HUES64 (cell line): Measurements from ENCODE around the gene RTP4.
"Not testable (repeated sequence)": the region's sequence is repeated elsewhere in the genome, so short reads cannot be mapped to it uniquely, and the experiment has no call there.

ENCODE experiments used
- H3K27ac ChIP-seq: 2 replicates; pipeline ENCODE4 v1.7.0; 2013; ENCODE audit warnings: low read depth, low read length, inconsistent platforms
- H3K27me3 ChIP-seq: 2 replicates; pipeline ENCODE4 v1.6.1; 2013; ENCODE audit warnings: mild to moderate bottlenecking, low read length; ENCODE audit not compliant: insufficient read depth
- H3K36me3 ChIP-seq: 2 replicates; pipeline ENCODE4 v1.6.1; 2013; ENCODE audit warnings: mild to moderate bottlenecking, low read length; ENCODE audit not compliant: insufficient read depth
- H3K4me1 ChIP-seq: 2 replicates; pipeline ENCODE4 v1.6.1; 2013; ENCODE audit warnings: mild to moderate bottlenecking, low read length, moderate library complexity; ENCODE audit not compliant: insufficient read depth
- H3K4me3 ChIP-seq: 2 replicates; pipeline ENCODE4 v1.5.1; 2013; ENCODE audit warnings: mild to moderate bottlenecking, low read length, moderate library complexity
- H3K9ac ChIP-seq: 2 replicates; pipeline ENCODE4 v1.6.1; 2013; ENCODE audit warnings: mild to moderate bottlenecking, low read depth, low read length
- H3K9me3 ChIP-seq: 2 replicates; pipeline ENCODE4 v1.6.1; 2013; ENCODE audit warnings: low read depth, low read length; ENCODE audit not compliant: insufficient read depth
- WGBS: fragments of 150-250, 120-280 bp; methylation state at CpG from one replicate; pipeline ENCODE4 v1.1.7; 2013; ENCODE audit warnings: missing lambda C conversion rate; 5-methylcytosine and 5-hydroxymethylcytosine counted together

Gene RTP4

GRCh38 chr3:187411991-187412781, 44.0 kb downstream of the RTP4 start:
- WGBS = 23% methylated on average over 12 of the region's 35 CpGs
- H3K4me3 ChIP-seq = peak overlapping the region; percentile 44
- H3K9me3 ChIP-seq, H3K27me3 ChIP-seq, H3K27ac ChIP-seq, H3K36me3 ChIP-seq, H3K4me1 ChIP-seq, H3K9ac ChIP-seq: not testable (repeated sequence)
